NCI-H748 treated with DMSO at 0.1 percent for 48 hours (cell line): Measurements from ENCODE around the gene ABT1.
"Not testable (repeated sequence)": the region's sequence is repeated elsewhere in the genome, so short reads cannot be mapped to it uniquely, and the experiment has no call there.

ENCODE experiments used
- DNase-seq: peaks from one replicate; lab custom pipeline; 2025; lab: John Stamatoyannopoulos, UW

ABT1 gene

DNA sequence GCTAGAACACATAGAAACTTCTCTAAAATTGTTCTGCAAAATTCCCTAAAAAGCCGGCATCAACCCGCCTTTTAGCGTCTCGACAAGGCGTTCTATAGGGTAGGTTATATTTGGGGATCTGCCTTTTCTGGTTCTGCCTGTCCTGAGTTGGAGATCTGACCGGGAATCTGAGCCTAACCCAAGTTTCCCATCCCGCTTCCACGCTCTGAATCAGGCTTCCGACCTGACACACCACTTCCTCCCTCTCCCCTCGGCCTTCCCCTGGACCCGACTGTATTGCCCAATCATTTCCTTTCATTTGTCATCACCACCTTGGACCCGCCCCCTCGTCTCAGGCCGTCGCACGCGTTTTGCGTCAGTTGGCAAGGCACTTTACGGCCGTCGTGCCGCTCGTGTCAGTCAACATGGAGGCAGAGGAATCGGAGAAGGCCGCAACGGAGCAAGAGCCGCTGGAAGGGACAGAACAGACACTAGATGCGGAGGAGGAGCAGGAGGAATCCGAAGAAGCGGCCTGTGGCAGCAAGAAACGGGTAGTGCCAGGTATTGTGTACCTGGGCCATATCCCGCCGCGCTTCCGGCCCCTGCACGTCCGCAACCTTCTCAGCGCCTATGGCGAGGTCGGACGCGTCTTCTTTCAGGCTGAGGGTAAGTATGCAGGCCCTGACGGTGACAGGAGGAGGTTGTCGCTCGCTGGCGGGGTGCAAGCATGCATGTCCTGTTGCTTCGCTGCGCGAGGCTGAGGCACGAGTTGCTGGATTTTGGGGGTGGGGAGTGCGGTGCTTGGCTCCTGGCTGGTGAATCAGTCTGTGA, at the start of gene ABT1:
Gene ABT1, plus strand, starts transcription at position 375 of the 810 bp plus-strand sequence. Its CDS starts 30 bp downstream, at position 405.
- peak; percentile 99 for DNase-seq

DNA sequence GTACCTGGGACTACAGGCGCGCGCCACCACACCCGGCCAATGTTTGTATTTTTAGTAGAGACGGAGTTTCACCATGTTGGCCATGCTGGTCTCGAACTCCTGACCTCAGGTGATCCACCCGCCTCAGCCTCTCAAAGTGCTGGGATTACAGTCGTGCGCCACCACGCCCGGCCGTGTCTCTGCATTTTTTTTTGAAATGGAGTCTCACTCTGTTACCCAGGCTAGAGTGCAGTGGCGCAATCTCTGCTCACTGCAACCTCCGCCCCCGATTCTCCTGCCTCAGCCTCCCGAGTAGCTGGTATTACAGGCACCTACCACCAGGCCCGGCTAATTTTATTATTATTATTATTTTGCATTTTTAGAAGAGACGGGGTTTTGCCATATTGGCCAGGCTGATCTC, 49.4 kb upstream of the ABT1 start:
- DNase-seq: not testable (repeated sequence)

DNA sequence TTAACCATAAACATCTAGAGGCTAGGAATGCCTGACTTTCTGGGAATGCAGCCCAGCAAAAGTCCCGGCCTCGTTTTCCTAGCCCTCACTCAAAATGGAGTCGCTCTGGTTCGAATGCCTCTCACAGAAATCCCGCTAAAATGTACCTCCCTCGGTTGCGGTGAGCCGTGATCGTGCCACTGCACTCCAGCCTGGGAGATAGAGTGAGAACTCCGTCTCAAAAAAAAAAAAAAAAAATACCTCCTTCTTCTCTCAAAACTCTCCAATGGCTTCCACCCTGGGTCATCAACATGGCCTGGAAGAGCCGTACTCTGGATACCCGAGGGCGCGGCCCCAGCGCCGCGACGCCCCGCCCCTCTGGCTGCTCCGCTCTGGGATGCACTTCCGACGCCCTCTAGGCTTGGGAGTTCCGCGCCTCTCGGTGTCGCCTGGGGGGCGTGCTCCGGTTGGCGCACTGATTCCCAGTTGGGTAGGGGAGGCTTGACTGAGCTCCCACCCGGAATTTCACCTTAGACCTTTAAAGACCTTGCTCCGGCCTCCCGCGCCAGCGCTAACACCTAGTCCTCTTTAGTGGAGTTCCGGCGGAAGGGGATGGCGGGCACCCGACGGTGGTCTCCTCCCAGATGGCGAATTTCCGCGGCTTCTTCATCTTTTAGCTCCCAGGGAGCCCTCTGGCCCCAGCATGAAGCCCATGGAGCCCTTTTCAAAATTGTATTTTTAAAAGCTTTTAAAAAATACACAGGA, 46.3 kb upstream of the ABT1 start:
- DNase-seq: peak; percentile 66

DNA sequence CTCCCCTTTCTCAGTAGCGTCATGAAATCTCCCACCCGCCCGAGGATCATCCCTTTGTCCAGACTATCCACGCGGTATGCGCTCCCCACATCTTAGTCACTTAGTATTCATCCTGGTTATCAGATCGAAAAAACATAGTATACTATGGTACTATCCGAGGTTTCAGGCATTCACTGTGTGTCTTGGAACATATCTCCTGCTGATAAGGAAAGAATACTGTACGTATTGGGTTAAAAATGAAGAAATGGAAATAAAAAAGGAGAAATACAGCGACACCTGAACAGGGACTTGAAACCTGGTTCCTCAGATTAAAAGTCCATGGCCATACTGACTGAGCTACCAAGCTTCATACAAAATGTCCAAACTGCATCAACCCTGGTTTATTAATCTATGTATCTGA, 44.5 kb upstream of the ABT1 start:
- no peak for DNase-seq

DNA sequence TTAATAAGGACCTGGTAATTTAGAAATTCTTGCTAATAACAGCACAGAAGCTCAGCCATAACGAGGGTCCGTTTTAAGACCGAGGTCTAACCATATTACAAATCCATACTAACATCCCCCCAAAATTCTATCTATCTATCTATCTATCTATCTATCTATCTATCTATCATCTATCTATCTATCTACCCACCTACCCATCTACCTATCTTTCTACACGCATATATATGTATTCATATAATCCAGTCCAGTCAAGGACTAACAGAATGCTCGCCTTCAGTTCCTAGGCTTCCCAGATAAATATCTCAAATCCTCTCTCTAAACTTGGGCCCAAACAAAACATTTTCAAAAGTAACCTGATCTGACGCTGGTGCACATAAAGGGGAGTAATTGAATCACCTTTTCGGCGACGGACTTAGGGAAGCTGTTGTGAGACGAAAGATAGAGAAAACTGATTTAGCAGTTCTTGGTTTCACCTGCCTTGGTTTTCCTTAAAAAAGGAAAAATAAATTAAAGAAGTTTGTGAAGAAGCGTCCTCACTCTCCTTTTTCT, 44.0 kb upstream of the ABT1 start:
- DNase-seq: no peak

DNA sequence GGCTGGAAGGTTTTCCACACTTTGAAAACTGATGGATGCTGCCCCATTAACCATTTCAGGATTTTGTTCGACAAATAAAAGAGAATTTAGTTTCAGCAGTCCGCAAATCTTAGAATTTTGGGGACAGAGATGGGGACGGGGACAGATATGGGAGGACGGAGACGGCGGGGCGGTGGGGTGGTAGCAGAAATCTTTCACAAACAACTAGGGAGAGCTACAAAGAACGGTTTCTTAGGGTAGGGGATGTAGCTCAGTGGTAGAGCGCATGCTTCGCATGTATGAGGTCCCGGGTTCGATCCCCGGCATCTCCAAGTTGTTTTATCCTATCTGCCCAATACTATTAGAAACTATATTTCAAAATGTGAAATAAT, 43.5 kb upstream of the ABT1 start:
- DNase-seq: peak; percentile 92

DNA sequence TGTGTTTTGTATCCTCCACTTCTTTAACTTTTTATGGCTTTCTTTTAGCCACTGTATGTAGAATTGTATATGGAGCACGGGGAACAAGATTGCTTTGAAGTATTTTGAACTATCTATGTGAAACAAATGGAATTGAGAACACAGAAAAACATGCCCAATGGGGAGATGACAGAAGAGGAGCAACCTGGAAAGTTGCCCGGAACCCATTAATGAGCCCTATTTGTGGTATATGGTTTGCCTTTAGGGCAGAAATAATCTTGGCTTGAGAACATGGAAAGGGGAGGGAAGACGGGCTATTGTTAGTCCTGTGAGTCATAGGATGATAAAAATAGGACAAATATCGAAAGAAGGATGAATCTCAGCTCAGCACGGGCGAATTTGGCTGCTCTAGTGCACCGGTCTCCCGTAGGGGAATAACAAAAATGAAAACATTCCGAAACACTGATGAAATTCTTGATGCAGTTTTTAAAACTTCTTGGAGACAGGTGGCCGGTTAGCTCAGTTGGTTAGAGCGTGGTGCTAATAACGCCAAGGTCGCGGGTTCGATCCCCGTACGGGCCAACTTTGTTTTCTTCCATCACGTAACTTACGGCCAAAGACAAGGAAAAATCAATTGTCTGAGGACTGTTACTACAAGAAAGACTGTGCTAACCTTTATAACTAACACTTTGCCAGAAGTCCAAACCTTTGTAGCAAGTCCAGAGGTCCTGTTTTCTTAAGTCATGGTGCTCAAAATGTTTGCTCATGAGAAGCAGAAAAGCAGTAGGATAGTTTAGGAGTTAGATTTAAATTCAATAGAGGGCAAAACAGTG, 42.9 kb upstream of the ABT1 start:
- DNase-seq: peak; percentile 82

DNA sequence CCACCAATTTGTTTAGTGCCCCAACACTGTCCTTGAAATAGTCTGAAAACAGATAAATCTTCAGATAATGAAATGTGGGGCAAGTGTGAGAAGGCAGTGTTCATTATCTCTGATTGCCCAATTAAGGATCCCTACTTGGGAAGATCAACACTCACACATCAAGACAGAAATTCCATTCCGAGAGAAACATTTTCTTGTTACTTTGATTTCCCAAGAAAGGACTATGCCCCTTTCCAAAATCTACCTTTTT, 42.4 kb upstream of the ABT1 start:
- DNase-seq: no peak

DNA sequence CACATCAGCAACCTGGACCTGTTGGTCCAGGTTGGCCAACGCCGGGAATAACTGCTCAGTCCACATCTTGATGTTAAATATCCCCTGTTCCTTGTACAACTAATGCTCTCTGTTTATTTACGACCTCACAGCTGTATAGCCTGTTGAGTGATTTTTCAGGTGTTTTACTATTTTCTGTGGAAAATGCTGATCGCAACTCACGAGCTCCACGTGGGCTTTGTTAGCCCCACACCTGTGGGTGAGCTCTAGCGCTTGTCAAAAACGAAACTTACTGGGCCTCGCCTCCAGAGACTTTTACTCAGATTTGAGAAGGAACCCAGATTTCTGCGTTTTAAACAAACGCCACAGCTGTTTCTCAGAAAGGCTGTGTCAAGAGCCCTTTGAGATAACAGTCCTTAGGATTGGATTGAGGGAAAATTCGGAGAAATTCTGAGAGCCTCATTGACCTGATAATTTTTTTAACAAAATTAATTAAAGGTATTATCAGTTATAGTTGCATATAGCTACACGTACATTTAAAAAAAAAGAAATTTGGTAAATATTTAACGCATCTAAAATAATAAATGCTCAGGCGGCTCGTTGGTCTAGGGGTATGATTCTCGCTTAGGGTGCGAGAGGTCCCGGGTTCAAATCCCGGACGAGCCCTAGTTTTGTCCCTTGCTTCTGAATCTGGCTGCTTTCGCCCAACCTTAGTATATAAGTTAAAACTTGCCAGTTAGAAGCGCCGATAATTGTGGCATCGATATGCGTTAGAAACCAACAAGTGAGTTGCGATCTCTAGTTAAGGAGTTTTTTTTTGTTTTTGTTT, 41.9 kb upstream of the ABT1 start:
- no peak for DNase-seq

DNA sequence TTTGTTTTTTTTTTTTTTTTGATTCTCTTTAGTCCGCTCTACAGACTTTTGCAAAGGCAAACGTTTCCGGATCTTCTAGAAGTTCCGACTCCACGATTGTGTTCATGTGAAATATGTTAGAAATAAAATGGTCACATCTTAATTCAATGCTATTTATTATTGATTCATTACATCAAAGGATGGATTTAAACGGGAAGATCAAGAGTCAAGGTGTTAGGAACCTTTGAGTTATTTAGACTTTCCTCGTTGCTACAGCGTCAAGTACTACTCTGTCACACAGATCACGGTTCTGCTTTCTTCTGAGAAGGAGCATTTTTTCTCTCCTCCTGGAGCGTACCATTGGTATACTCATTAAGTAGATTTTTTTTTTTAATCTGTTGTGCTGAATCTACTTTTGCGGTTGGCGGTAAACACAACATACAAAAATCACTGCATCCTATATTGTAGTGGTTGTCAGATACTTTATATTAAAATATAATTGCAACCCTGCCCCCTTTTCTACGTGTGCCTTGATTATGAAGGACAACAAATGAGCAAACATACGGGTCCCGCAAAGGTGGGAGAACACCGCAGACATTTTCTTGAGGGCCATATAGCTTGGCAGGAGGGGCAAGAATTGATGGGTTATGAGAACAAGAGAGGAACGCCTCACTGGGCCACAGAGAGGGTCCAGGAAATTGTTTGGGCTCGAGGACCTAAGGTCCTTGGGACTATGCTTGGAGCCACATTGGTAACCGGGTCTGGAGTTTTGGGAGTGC, 41.1 kb upstream of the ABT1 start:
- DNase-seq: no peak

DNA sequence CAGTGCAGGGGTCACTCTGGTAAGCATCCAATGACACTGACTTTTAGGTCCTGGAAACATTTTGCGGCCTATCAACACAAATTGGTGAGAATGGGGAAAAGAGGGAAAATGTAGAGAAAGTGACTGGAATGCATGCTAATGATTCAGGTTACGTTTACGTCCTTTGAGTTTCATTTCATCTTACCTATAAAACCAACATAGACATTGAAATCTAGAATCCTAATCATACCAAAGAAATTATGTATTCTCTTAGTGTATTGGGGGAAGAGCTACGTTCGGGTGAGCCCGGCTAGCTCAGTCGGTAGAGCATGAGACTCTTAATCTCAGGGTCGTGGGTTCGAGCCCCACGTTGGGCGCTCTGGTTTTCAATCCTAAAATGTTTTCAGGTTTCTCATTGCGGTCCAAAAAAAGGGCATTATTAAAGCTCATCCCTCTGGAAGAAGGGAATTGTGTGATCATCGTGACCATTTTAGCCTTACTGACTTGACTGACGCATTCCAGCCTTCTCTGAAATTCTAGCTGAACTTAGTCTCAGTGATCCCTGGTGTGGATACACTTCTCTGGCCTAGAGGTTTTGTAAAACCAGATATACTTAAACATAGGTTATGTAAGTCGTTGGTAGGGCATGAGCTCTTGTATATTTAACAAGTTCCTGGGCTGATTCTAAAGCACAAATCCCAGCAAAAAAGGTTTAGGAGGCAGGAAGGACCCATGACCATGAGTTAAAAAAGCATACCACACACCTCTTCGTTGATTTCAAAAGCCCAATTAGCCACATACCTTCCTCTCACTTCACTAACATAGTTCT, 40.3 kb upstream of the ABT1 start:
- DNase-seq: peak; percentile 80

DNA sequence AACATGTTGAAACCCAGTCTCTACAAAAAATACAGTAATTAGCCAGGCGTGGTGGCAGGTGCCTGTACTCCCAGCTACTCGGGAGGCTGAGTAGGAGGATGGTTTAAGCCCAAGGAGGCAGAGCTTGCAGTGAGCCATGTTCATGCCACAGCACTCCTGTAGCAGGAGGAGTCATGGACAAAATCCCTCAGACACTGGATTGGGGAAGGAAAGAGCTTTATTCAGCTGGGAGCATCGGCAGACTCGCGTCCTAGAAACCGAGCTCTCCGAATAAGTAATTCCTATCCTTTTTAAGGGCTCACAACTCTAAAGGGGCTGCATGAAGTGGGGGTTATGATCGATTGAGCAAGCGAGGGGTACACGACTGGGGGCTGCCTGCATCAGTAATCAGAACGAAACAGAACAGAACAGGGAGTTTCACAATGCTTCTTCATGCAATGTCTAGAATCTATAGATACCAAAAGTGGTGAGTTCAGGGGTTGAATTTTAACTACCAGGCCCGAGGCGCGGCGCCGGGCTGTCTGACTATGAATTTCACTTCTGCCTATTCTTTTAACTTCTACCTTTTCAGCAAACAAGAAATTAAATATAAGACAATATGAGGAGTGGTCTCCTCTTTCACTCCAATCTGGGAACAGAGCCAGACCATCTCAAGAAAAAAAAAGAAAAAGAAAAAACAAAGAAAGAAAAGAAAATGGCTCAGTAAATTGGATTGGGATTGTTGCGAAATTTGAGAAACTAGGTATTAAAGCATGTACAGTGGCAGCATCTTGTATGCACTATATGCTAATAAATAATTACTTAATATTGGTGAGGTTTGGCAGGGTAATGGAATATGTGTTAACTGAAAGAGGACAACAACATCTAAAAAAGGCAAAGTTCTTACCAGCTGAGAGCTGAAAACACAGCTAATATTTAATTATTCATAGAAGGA, 35.0 kb upstream of the ABT1 start:
- no peak for DNase-seq

DNA sequence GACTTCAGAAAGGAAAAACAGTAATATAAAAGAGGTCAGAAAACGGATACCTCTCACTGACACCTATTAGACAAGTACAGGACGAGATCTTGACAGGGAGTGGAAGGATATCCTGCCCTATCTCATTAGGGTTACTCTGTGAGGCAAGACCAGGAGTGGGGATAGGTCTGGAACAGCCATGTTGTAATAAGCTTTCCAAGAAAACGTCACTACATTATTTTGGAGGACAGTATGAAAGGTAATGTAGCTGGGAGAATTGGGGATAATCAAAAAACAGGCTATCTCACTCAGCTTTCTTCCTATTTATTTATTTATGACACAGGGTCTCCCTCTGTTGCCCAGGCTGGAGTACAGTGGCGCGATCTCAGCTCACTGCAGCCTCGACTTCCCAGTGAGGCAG, 33.3 kb upstream of the ABT1 start:
- no peak for DNase-seq

DNA sequence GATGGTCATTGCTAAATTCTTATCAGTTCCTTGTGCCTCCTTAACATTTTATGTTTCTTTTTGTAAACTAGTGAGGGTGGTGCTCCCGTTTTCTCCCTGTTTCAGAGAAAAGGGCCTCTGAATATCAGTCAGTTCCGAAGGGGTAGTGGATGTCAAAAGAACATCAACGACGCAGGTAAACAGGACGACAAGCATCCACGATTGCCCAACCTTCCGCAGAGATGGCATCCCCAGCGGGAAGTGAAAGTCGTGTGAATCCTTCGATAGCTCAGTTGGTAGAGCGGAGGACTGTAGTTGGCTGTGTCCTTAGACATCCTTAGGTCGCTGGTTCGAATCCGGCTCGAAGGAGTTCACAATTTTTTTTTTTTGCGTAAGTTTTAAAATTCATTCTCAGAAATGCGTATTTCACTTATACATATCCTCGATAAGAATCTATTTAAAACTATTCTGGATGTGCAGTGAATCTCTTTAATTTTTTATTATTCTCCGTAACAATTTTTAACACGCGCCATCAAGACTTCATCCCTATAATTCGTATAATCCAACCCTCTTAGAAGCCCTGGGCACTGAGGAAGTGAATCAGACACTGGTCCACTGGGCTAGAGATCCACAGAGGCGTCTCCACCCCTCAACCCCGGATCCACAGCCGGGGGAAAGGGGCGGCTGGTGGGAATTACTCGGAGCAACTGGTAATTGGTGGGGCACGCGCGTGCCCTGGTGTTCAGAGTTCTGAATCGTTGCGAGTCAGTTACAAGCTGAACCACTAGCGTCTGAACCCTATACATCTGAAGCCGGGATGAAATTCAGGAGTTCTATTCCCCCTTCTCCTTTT, 27.9 kb upstream of the ABT1 start:
- peak; percentile 97 for DNase-seq

DNA sequence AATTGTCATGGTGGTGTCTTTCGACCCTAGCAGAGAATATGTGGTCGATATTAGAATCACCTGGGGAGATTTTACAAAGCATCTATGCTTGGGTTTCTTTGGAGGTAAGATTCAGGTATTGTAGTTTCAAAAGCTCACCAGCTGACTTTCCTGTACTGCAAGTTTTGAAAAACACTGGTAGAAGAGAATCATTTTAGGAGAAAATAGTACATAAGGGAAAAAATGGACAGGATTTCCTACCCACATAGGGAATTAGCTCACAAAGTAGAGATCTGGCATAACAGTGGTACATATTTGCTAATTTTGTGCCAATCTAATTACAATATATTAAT, 27.4 kb upstream of the ABT1 start:
- DNase-seq: no peak

DNA sequence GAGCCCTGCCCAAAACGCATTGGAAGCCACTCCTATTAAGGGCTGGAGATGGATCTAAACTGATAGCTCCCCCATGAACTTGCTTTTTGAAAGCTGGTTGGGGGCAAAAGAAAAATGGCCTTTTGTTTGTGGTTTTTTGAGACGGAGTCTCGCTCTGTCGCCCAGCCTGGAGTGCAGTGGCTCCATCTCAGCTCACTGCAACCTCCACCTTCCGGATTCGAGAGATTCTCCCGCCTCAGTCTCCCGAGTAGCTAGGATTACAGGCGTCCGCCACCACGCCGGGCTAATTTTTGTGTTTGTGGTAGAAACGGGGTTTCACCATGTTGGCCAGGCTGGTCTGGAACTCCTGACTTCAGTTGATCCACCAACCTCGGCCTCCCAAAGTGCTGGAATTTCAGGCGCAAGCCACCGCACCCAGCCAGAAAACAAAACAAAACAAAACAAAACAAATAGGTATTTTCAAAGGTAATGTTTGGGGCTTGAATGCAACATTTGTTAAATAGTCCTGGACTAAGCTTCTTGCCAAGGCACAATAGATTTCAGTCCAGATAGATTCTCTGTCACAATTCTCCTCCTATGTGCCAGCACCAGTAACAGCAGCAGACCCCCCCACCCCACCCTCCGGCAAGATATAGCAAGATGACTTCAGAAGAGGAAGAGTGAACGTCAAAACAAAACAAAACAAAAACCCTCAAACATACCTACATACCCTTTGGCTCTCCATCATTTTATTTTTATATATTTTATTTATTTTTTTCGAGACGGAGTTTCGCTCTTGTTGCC, 26.5 kb upstream of the ABT1 start:
- no peak for DNase-seq

DNA sequence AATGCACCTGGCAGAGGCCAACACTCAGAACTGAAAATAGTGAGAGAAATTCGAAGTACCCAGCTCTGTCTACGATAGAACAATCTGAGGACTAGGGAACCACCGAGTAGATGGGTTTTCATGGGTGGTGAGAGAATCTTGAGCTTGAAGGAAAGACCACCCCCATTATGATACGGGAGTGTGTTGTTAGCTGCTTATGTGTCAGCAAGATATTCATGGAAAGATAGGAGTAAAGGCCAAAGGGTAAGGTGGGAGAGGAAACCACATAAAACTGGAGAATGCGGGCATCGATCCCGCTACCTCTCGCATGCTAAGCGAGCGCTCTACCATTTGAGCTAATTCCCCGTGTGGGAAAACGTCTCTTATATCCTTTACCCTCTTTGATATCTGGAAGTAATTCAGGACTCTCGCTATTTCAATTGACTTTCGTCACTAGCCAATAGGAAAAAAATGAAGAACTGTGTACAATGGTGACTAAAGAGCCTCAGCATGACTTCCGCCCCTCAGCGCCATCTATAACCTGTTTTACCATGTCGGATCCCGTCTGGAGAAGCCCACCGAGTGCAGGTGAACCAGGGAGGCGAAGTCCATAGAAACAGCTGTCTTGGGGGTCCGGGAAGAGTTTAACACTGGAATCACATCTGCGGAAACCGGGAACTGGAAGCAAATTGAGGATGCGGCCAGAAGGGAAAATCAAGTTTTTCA, 25.0 kb upstream of the ABT1 start:
- peak; percentile 98 for DNase-seq
